Activated CD8-positive, alpha-beta T cell treated with anti-CD3 and anti-CD28 coated beads, Interleukin-2, amount 10 ng/mL, durations not matched to agents 7 days and 5 days (primary cell): ENCODE results near the gene ITPR1. TPM values are rescaled to one million over a fixed set of nuclear protein-coding genes. Genes with fewer than 3 reads are reported as not detected.

Experiments used
- ATAC-seq: fragments of 150-1000 bp; cut with Tn5 transposase; one replicate; pipeline ENCODE4 v1.10.0; 2021; ENCODE audit warnings: moderate library complexity
- CTCF ChIA-PET: fragments of 350-600 bp; sonication (Branson Sonifier 250); formaldehyde crosslinking; loops from one replicate; lab custom pipeline; 2021; ENCODE audit warnings: antibody characterized with exemption; lab: Charles Lee
- POLR2A ChIA-PET: fragments of 350-600 bp; sonication (Branson Sonifier 250); formaldehyde crosslinking; loops from one replicate; lab custom pipeline; 2021; ENCODE audit warnings: antibody characterized with exemption; lab: Charles Lee
- DNase-seq: peaks from one replicate; pipeline ENCODE4 v3.0.0-alpha.2; 2020
- H3K27ac Mint-ChIP-seq: one replicate; pipeline ENCODE4 v1.8.0; 2021; ENCODE audit warnings: mild to moderate bottlenecking, mixed read lengths
- H3K27me3 Mint-ChIP-seq: one replicate; pipeline ENCODE4 v1.8.0; 2021; ENCODE audit warnings: low read depth, mixed read lengths
- H3K36me3 Mint-ChIP-seq: one replicate; pipeline ENCODE4 v1.8.0; 2021; ENCODE audit warnings: low read depth, mixed read lengths
- H3K4me1 Mint-ChIP-seq: one replicate; pipeline ENCODE4 v1.8.0; 2021; ENCODE audit warnings: low read depth, mixed read lengths
- H3K4me3 Mint-ChIP-seq: one replicate; pipeline ENCODE4 v1.8.0; 2021; ENCODE audit warnings: mild to moderate bottlenecking, mixed read lengths
- H3K9me3 Mint-ChIP-seq: one replicate; pipeline ENCODE4 v1.8.0; 2022; ENCODE audit warnings: mixed read lengths; ENCODE audit not compliant: insufficient read depth
- total RNA-seq, 2 experiments: library from RNA; stranded (reverse); gene quantifications; one replicate each; pipeline ENCODE4 v1.2.3, GENCODE V29; 2021

ITPR1 gene
- total RNA-seq, 2 experiments from 2014 or later: 53.8 to 57.3 TPM

GRCh38 chr3:4523710-4524698, 30.9 kb downstream of the ITPR1 start:
- H3K27ac Mint-ChIP-seq: no peak overlapping the region
- H3K9me3 Mint-ChIP-seq: no peaks in the 10 kb centered on the region
- CTCF ChIA-PET: interaction anchor here (0.6 to 1.2 kb wide), 3 partner anchors 29 to 543 kb away, joined by 3 to 4 read pairs (median 4); no protein-coding TSS in a partner anchor
- peaks cover 29% of the 10 kb centered on the region for H3K36me3 Mint-ChIP-seq
- H3K4me1 Mint-ChIP-seq: peaks cover 20% of the 10 kb centered on the region
- H3K4me3 Mint-ChIP-seq: no peak overlapping the region
- DNase-seq: no peak
- ATAC-seq: no peak
- no peaks in the 10 kb centered on the region for H3K27me3 Mint-ChIP-seq
- POLR2A ChIA-PET: interaction anchor here (1.1 kb wide), 1 partner anchor 31 kb away, joined by 5 read pairs; the partner anchor contains the start of gene ITPR1

- peaks cover 23% of the 10 kb centered on the region for H3K36me3 Mint-ChIP-seq
- ATAC-seq (no peak), DNase-seq (no peak)
- H3K4me3 Mint-ChIP-seq: no peak overlapping the region
- CTCF ChIA-PET: interaction anchor here (1.0 kb wide), 1 partner anchor 108 kb away, joined by 4 read pairs; no protein-coding TSS in a partner anchor
- no peaks in the 10 kb centered on the region for H3K9me3 Mint-ChIP-seq
- H3K27ac Mint-ChIP-seq: no peak overlapping the region
- POLR2A ChIA-PET: no interaction called here
- peaks cover 11% of the 10 kb centered on the region for H3K4me1 Mint-ChIP-seq
- no peaks in the 10 kb centered on the region for H3K27me3 Mint-ChIP-seq
These were observed 32.5 kb downstream of the ITPR1 start for GRCh38 chr3:4525560-4526223.

GRCh38 chr3:4528320-4528719, 35.2 kb downstream of the ITPR1 start:
- Mint-ChIP-seq H3K27ac (no peak overlapping the region), H3K4me3 (no peak overlapping the region), H3K9me3 (no peaks in the 10 kb centered on the region), H3K36me3 (peaks cover 15% of the 10 kb centered on the region), H3K27me3 (no peaks in the 10 kb centered on the region), H3K4me1 (peaks cover 11% of the 10 kb centered on the region)
- POLR2A ChIA-PET: no interaction called here
- CTCF ChIA-PET: interaction anchor here (1.8 kb wide), 1 partner anchor 9 kb away, joined by 5 read pairs; no protein-coding TSS in a partner anchor
- DNase-seq (no peak), ATAC-seq (no peak)

GRCh38 chr3:4528819-4529600, 35.9 kb downstream of the ITPR1 start:
- peaks cover 11% of the 10 kb centered on the region for H3K4me1 Mint-ChIP-seq
- H3K27me3 Mint-ChIP-seq: no peaks in the 10 kb centered on the region
- no peak overlapping the region for H3K27ac Mint-ChIP-seq
- no peak for ATAC-seq
- POLR2A ChIA-PET: no interaction called here
- H3K9me3 Mint-ChIP-seq: no peaks in the 10 kb centered on the region
- CTCF ChIA-PET: no interaction called here
- H3K4me3 Mint-ChIP-seq: no peak overlapping the region
- no peak for DNase-seq
- peaks cover 15% of the 10 kb centered on the region for H3K36me3 Mint-ChIP-seq

- Mint-ChIP-seq H3K9me3 (no peaks in the 10 kb centered on the region), H3K27me3 (no peaks in the 10 kb centered on the region), H3K4me1 (peaks cover 9% of the 10 kb centered on the region), H3K27ac (no peak overlapping the region), H3K36me3 (peaks cover 10% of the 10 kb centered on the region), H3K4me3 (no peak overlapping the region)
- DNase-seq (no peak), ATAC-seq (no peak)
- CTCF ChIA-PET: interaction anchor here (1.0 kb wide), 1 partner anchor 11 kb away, joined by 4 read pairs; no protein-coding TSS in a partner anchor
- POLR2A ChIA-PET: no interaction called here
These were observed 36.9 kb downstream of the ITPR1 start for GRCh38 chr3:4529876-4530588.

- H3K9me3 Mint-ChIP-seq: no peaks in the 10 kb centered on the region
- no peak for ATAC-seq
- POLR2A ChIA-PET: no interaction called here
- no peaks in the 10 kb centered on the region for H3K27me3 Mint-ChIP-seq
- H3K27ac Mint-ChIP-seq: no peak overlapping the region
- DNase-seq: no peak
- H3K4me3 Mint-ChIP-seq: no peak overlapping the region
- no peaks in the 10 kb centered on the region for H3K4me1 Mint-ChIP-seq
- peaks cover 7% of the 10 kb centered on the region for H3K36me3 Mint-ChIP-seq
- CTCF ChIA-PET: no interaction called here
These were observed 38.4 kb downstream of the ITPR1 start for GRCh38 chr3:4531478-4532025.

- Mint-ChIP-seq H3K4me3 (no peak overlapping the region), H3K36me3 (peaks cover 9% of the 10 kb centered on the region), H3K27me3 (no peaks in the 10 kb centered on the region), H3K27ac (no peak overlapping the region), H3K9me3 (no peaks in the 10 kb centered on the region), H3K4me1 (no peaks in the 10 kb centered on the region)
- ATAC-seq (no peak), DNase-seq (no peak)
- ChIA-PET CTCF (interaction anchor here (2.8 kb wide), 1 partner anchor 13 kb away, joined by 13 read pairs; no protein-coding TSS in a partner anchor), POLR2A (no interaction called here)
These were observed 39.5 kb downstream of the ITPR1 start for GRCh38 chr3:4532535-4533112.

- no peaks in the 10 kb centered on the region for H3K9me3 Mint-ChIP-seq
- ChIA-PET POLR2A (no interaction called here), CTCF (interaction anchor here (2.3 to 2.8 kb wide), 2 partner anchors 11 to 15 kb away, joined by 6 to 13 read pairs; no protein-coding TSS in a partner anchor)
- no peaks in the 10 kb centered on the region for H3K27me3 Mint-ChIP-seq
- H3K4me1 Mint-ChIP-seq: no peaks in the 10 kb centered on the region
- peaks cover 16% of the 10 kb centered on the region for H3K36me3 Mint-ChIP-seq
- no peak for ATAC-seq
- DNase-seq: no peak
- no peak overlapping the region for H3K27ac Mint-ChIP-seq
- H3K4me3 Mint-ChIP-seq: no peak overlapping the region
These were observed 40.6 kb downstream of the ITPR1 start for GRCh38 chr3:4533489-4534443.

- ChIA-PET POLR2A (interaction anchor here (0.7 kb wide), 1 partner anchor 42 kb away, joined by 3 read pairs; the partner anchor contains the start of gene ITPR1), CTCF (interaction anchor here (0.8 to 2.8 kb wide), 4 partner anchors 10 to 161 kb away, joined by 3 to 13 read pairs (median 4); no protein-coding TSS in a partner anchor)
- no peak for DNase-seq
- no peaks in the 10 kb centered on the region for H3K4me1 Mint-ChIP-seq
- no peaks in the 10 kb centered on the region for H3K9me3 Mint-ChIP-seq
- no peak overlapping the region for H3K27ac Mint-ChIP-seq
- H3K36me3 Mint-ChIP-seq: peaks cover 17% of the 10 kb centered on the region
- no peak for ATAC-seq
- H3K27me3 Mint-ChIP-seq: no peaks in the 10 kb centered on the region
- H3K4me3 Mint-ChIP-seq: no peak overlapping the region
These were observed 41.8 kb downstream of the ITPR1 start for GRCh38 chr3:4534906-4535305.
